Prostate gland (tissue), 2 donors: ENCODE data around the gene PSTK.

ENCODE experiments used
- CTCF ChIP-seq, 4 experiments: fragments of 200-600 bp in 2 of 4; fragments of 450-650 bp in 2 of 4; sonication (generic) in 2 of 4; IDR thresholded peaks; 1 replicate in 3 of 4; 2 replicates in 1 of 4; pipeline ENCODE4 v1.5.1; 2016 to 2019; ENCODE audit warnings: antibody characterized with exemption in 4 of 4, mild to moderate bottlenecking in 2 of 4, moderate library complexity in 2 of 4
- POLR2A ChIP-seq: fragments of 450-650 bp; IDR thresholded peaks from one replicate; pipeline ENCODE4 v1.6.1; 2016; ENCODE audit warnings: antibody characterized with exemption, mild to moderate bottlenecking
- POLR2AphosphoS5 ChIP-seq: sonication (generic); formaldehyde crosslinking; IDR thresholded peaks from one replicate; pipeline ENCODE4 v1.6.1; 2017; ENCODE audit warnings: antibody characterized with exemption

DNA sequence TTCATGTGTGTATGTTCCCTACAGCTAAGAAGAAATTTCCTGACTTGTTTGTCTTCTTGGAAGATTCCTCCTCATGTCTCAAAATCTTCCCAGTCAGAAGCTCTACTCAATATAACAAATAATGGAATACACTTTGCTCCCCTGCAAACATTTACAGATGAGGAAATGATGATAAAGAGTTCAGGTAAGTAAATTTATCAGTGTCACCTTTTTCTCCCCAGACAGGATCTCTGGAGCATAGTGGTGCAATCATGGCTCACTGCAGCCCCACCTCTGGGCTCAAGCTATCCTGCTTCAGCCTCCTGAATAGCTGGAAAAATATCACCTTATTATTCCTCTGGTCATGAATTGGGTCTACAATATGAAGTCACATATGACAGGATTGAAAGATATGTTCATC lies 54.1 kb downstream of the PSTK start:
- TF ChIP-seq CTCF (IDR thresholded peaks at IDR 0.05) = no peak
- no peak for TF ChIP-seq POLR2A
- peak; percentile 39 for TF ChIP-seq POLR2AphosphoS5
